H1 (cell line): ENCODE data around the gene TOP1. TPM values are rescaled to one million over a fixed set of nuclear protein-coding genes. Genes with fewer than 3 reads are reported as not detected.

Source experiments
- CREB1 ChIP-seq: IDR thresholded peaks from 2 replicates; pipeline ENCODE4 v1.6.1; 2012; ENCODE audit warnings: inconsistent platforms
- CTBP2 ChIP-seq: IDR thresholded peaks from 2 replicates; pipeline ENCODE4 v1.7.0; 2011; ENCODE audit warnings: borderline replicate concordance, mild to moderate bottlenecking, moderate library complexity, mixed read lengths, low read length; ENCODE audit not compliant: insufficient read depth, insufficient read length
- EGR1 ChIP-seq: IDR thresholded peaks from 2 replicates; pipeline ENCODE4 v1.6.1; 2011; ENCODE audit warnings: low read depth, low read length, borderline replicate concordance
- SIN3A ChIP-seq, 2 experiments: IDR thresholded peaks in 1 of 2; conservative IDR thresholded peaks in 1 of 2; 2 replicates each; pipeline ENCODE4 v1.6.1; 2011 to 2012; ENCODE audit warnings: low read length in 2 of 2, improper control_type of control experiment in 1 of 2, low read depth in 1 of 2, mild to moderate bottlenecking in 1 of 2
- SRF ChIP-seq: IDR thresholded peaks from 2 replicates; pipeline ENCODE4 v1.6.1; 2011; ENCODE audit warnings: mild to moderate bottlenecking, low read depth, low read length, moderate library complexity
- TBP ChIP-seq: IDR thresholded peaks from 2 replicates; pipeline ENCODE4 v1.6.1; 2011; ENCODE audit warnings: low read depth, low read length, improper control_type of control experiment
- polyA plus RNA-seq, 7 experiments: library from polyadenylated mRNA; depleted of rRNA in 3 of 7; stranded (reverse) in 5 of 7; unstranded in 2 of 7; fragments of >200 nt in 5 of 7; fragments of 200-250 nt in 2 of 7; gene quantifications; 1 replicate in 5 of 7; 2 replicates in 1 of 7; 4 replicates in 1 of 7; pipeline versions ENCODE4 v1.2.1 to v1.2.3, GENCODE V29; 2011 to 2013; ENCODE audit warnings: missing spikeins in 2 of 7, mixed read lengths in 2 of 7
- total RNA-seq: library from RNA; stranded (reverse); fragmentation: NEBNext Ultra II Directional; extraction: Animal tissue kit (Norgen Biotek cat#: 25700); gene quantifications from 2 replicates; pipeline ENCODE4 v1.2.1, GENCODE V29; 2021
- TF ChIP-seq, protein P1 (sequence below): IDR thresholded peaks from 2 replicates; pipeline ENCODE4 v1.6.1; 2011; ENCODE audit warnings: low read length, improper control_type of control experiment
- TF ChIP-seq, protein P2 (sequence below): fragments of 300-600 bp; sonication (generic); IDR thresholded peaks from 2 replicates; pipeline ENCODE4 v1.7.1; 2012; ENCODE audit warnings: low read length, moderate library complexity, mild to moderate bottlenecking, inconsistent platforms; ENCODE audit not compliant: insufficient replicate concordance

TOP1 gene
- total and polyA plus RNA-seq, 2 of the 8 experiments (the other 6 are each of a cell fraction or from before 2014, with no cell fraction given) = 7.4 to 108 TPM

DNA sequence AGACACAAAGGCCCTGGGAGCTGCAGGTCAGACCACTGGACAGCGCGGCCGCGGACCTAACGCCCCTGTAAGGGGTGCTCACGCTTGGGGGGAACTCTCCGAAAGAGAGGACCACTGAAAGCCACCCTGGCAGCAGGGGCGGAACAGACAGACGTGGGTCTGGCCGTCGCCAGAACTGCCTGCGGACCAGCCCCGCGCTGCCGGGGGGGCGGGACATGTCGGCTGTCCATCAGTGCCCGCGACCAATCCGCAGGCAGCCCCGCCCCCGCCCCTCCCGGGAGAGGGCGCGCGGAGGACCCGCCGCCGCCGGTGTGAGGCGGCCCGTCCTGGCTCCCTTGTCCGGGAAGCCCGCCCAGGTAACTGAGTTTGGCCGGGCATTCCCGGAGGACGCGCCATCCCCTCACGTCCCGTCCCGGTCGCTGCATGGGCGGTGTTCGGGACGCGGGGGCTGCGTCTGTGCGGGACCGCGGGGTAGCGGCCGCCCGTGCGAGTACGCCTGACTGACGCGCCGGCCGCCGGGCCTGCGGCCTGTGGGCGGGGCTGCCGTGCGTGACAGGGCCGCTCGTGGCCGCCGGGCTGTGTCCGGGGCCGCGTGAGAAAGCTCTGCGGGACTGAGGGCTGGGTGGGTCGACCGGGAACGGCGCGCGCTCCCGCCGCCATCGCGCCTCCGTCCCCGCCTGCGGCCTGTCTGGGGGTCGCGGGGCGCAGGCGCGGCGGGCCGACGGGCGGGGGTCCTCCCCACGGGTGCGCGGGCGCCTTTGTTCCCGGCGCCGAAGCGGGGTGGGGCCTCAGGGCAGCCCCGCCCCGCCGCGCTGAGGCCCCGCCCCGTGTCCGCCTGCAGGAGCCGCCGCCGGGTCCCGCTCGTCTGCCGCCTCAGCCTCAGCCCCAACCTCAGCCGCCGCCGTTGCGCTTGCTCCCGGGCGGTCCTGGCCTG is 108.3 kb downstream of the TOP1 start, which contains the start of gene PLCG1 (continued):
- TF ChIP-seq TBP = peak; percentile 66
- no peak for TF ChIP-seq SRF
- peak; percentile 31; the same call in 1 of the 2 replicates for TF ChIP-seq CREB1
- no peak for TF ChIP-seq CTBP2
- TF ChIP-seq, protein P1, sequence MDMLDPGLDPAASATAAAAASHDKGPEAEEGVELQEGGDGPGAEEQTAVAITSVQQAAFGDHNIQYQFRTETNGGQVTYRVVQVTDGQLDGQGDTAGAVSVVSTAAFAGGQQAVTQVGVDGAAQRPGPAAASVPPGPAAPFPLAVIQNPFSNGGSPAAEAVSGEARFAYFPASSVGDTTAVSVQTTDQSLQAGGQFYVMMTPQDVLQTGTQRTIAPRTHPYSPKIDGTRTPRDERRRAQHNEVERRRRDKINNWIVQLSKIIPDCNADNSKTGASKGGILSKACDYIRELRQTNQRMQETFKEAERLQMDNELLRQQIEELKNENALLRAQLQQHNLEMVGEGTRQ = no peak
- no peak for TF ChIP-seq EGR1
- TF ChIP-seq, protein P2, sequence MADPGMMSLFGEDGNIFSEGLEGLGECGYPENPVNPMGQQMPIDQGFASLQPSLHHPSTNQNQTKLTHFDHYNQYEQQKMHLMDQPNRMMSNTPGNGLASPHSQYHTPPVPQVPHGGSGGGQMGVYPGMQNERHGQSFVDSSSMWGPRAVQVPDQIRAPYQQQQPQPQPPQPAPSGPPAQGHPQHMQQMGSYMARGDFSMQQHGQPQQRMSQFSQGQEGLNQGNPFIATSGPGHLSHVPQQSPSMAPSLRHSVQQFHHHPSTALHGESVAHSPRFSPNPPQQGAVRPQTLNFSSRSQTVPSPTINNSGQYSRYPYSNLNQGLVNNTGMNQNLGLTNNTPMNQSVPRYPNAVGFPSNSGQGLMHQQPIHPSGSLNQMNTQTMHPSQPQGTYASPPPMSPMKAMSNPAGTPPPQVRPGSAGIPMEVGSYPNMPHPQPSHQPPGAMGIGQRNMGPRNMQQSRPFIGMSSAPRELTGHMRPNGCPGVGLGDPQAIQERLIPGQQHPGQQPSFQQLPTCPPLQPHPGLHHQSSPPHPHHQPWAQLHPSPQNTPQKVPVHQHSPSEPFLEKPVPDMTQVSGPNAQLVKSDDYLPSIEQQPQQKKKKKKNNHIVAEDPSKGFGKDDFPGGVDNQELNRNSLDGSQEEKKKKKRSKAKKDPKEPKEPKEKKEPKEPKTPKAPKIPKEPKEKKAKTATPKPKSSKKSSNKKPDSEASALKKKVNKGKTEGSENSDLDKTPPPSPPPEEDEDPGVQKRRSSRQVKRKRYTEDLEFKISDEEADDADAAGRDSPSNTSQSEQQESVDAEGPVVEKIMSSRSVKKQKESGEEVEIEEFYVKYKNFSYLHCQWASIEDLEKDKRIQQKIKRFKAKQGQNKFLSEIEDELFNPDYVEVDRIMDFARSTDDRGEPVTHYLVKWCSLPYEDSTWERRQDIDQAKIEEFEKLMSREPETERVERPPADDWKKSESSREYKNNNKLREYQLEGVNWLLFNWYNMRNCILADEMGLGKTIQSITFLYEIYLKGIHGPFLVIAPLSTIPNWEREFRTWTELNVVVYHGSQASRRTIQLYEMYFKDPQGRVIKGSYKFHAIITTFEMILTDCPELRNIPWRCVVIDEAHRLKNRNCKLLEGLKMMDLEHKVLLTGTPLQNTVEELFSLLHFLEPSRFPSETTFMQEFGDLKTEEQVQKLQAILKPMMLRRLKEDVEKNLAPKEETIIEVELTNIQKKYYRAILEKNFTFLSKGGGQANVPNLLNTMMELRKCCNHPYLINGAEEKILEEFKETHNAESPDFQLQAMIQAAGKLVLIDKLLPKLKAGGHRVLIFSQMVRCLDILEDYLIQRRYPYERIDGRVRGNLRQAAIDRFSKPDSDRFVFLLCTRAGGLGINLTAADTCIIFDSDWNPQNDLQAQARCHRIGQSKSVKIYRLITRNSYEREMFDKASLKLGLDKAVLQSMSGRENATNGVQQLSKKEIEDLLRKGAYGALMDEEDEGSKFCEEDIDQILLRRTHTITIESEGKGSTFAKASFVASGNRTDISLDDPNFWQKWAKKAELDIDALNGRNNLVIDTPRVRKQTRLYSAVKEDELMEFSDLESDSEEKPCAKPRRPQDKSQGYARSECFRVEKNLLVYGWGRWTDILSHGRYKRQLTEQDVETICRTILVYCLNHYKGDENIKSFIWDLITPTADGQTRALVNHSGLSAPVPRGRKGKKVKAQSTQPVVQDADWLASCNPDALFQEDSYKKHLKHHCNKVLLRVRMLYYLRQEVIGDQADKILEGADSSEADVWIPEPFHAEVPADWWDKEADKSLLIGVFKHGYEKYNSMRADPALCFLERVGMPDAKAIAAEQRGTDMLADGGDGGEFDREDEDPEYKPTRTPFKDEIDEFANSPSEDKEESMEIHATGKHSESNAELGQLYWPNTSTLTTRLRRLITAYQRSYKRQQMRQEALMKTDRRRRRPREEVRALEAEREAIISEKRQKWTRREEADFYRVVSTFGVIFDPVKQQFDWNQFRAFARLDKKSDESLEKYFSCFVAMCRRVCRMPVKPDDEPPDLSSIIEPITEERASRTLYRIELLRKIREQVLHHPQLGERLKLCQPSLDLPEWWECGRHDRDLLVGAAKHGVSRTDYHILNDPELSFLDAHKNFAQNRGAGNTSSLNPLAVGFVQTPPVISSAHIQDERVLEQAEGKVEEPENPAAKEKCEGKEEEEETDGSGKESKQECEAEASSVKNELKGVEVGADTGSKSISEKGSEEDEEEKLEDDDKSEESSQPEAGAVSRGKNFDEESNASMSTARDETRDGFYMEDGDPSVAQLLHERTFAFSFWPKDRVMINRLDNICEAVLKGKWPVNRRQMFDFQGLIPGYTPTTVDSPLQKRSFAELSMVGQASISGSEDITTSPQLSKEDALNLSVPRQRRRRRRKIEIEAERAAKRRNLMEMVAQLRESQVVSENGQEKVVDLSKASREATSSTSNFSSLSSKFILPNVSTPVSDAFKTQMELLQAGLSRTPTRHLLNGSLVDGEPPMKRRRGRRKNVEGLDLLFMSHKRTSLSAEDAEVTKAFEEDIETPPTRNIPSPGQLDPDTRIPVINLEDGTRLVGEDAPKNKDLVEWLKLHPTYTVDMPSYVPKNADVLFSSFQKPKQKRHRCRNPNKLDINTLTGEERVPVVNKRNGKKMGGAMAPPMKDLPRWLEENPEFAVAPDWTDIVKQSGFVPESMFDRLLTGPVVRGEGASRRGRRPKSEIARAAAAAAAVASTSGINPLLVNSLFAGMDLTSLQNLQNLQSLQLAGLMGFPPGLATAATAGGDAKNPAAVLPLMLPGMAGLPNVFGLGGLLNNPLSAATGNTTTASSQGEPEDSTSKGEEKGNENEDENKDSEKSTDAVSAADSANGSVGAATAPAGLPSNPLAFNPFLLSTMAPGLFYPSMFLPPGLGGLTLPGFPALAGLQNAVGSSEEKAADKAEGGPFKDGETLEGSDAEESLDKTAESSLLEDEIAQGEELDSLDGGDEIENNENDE = no peak
- TF ChIP-seq SIN3A (conservative IDR thresholded peaks at IDR 0.05 in 1 of 2, IDR thresholded peaks at IDR 0.05 in 1 of 2; ENCODE audit: low read depth in 1 of 2, low read length in 2 of 2) = no peak; a peak in 1 of 4 replicates
